Fibroblast of skin of left biceps (primary cell): ENCODE results near the gene DCBLD1.

Source experiments
- DNase-seq, 2 experiments: peaks; one replicate each; pipeline ENCODE4 v3.0.0-alpha.2; 2013; ENCODE audit warnings: low read depth in 2 of 2

DCBLD1 gene

GRCh38 chr6:117555882-117556498 lies 73.5 kb downstream of the DCBLD1 start:
- DNase-seq: no peak

GRCh38 chr6:117557951-117558350 lies 75.5 kb downstream of the DCBLD1 start:
- DNase-seq: no peak

GRCh38 chr6:117558818-117559217 lies 76.3 kb downstream of the DCBLD1 start:
- no peak for DNase-seq

- DNase-seq: no peak
Measured at GRCh38 chr6:117559299-117559698, 76.8 kb downstream of the DCBLD1 start.

- no peak for DNase-seq
Measured at GRCh38 chr6:117561128-117561527, 78.7 kb downstream of the DCBLD1 start.

- no peak for DNase-seq
Measured at GRCh38 chr6:117564681-117565080, 82.2 kb downstream of the DCBLD1 start.

- DNase-seq: no peak
Measured at GRCh38 chr6:117568247-117568646, 85.8 kb downstream of the DCBLD1 start.

- no peak for DNase-seq
Measured at GRCh38 chr6:117568831-117569410, 86.4 kb downstream of the DCBLD1 start.

GRCh38 chr6:117573006-117573680 lies 90.7 kb downstream of the DCBLD1 start:
- DNase-seq: no peak

GRCh38 chr6:117574198-117574597 lies 91.7 kb downstream of the DCBLD1 start:
- DNase-seq: no peak

- DNase-seq: no peak
Measured at GRCh38 chr6:117585647-117586046, 103.2 kb downstream of the DCBLD1 start.

GRCh38 chr6:117590447-117590846 lies 108.0 kb downstream of the DCBLD1 start:
- no peak for DNase-seq

GRCh38 chr6:117591405-117591804 lies 108.9 kb downstream of the DCBLD1 start:
- no peak for DNase-seq

- no peak for DNase-seq
Measured at GRCh38 chr6:117592983-117593759, 110.7 kb downstream of the DCBLD1 start.

- no peak for DNase-seq
Measured at GRCh38 chr6:117595099-117595923, 112.8 kb downstream of the DCBLD1 start.

GRCh38 chr6:117597755-117598154 lies 115.3 kb downstream of the DCBLD1 start:
- DNase-seq: no peak
